GM12875 (cell line): ENCODE measurements around the gene ASH1L.

ENCODE experiments used
- H3K4me3 ChIP-seq: one replicate; pipeline ENCODE4 v1.5.1; 2011; ENCODE audit warnings: low read depth, low read length, control low read depth
- CTCF ChIP-seq: IDR thresholded peaks from 2 replicates; pipeline ENCODE4 v1.5.1; 2011; ENCODE audit warnings: low read depth, mild to moderate bottlenecking, control low read depth, inconsistent platforms, low read length, moderate library complexity, borderline replicate concordance; ENCODE audit not compliant: insufficient read depth

Gene ASH1L

GRCh38 chr1:155383406-155383805 lies 179.2 kb downstream of the ASH1L start:
- no peak for TF ChIP-seq CTCF
- no peak overlapping the region for H3K4me3 ChIP-seq

GRCh38 chr1:155379631-155380090 lies 182.9 kb downstream of the ASH1L start:
- TF ChIP-seq CTCF = no peak
- no peak overlapping the region for H3K4me3 ChIP-seq

- H3K4me3 ChIP-seq = no peak overlapping the region
- no peak for TF ChIP-seq CTCF
Measured at GRCh38 chr1:155379180-155379579, 183.4 kb downstream of the ASH1L start.

GRCh38 chr1:155360051-155360450 lies 202.6 kb downstream of the ASH1L start:
- no peak for TF ChIP-seq CTCF
- H3K4me3 ChIP-seq = no peak overlapping the region

- no peak overlapping the region for H3K4me3 ChIP-seq
- TF ChIP-seq CTCF = no peak
Measured at GRCh38 chr1:155352631-155353030, 210.0 kb downstream of the ASH1L start.

- no peak overlapping the region for H3K4me3 ChIP-seq
- TF ChIP-seq CTCF = no peak
Measured at GRCh38 chr1:155342842-155343241, 219.8 kb downstream of the ASH1L start.

GRCh38 chr1:155339515-155340097 lies 223.0 kb downstream of the ASH1L start:
- H3K4me3 ChIP-seq = no peak overlapping the region
- TF ChIP-seq CTCF = no peak
